Right atrium auricular region (tissue), 2 donors: ENCODE results near the gene SLC34A2. TPM values are rescaled to one million over a fixed set of nuclear protein-coding genes. Genes with fewer than 3 reads are reported as not detected.

Experiments
- DNase-seq: peaks from one replicate; pipeline ENCODE4 v3.0.0-alpha.2; 2019; ENCODE audit warnings: low spot score
- H3K27ac ChIP-seq, 2 donors: fragments of 200-600 bp; sonication (generic); 1 replicate in 1 of 2; 2 replicates in 1 of 2; pipeline ENCODE4 v1.5.1; 2016 to 2019
- H3K27me3 ChIP-seq, 2 donors: fragments of 200-600 bp; sonication (generic); one replicate each; pipeline versions ENCODE4 v1.5.1 to v1.6.0; 2017 to 2019
- H3K36me3 ChIP-seq: fragments of 200-600 bp; sonication (generic); one replicate; pipeline ENCODE4 v1.5.1; 2016
- H3K4me1 ChIP-seq, 2 donors: fragments of 200-600 bp; sonication (generic); one replicate each; pipeline versions ENCODE4 v1.5.1 to v1.6.0; 2017 to 2019
- H3K4me3 ChIP-seq, 2 donors: fragments of 200-600 bp; sonication (generic); 1 replicate in 1 of 2; 2 replicates in 1 of 2; pipeline ENCODE4 v1.5.1; 2017 to 2019; ENCODE audit warnings: mild to moderate bottlenecking in 1 of 2, moderate library complexity in 1 of 2
- H3K9me3 ChIP-seq, 2 donors: fragments of 200-600 bp; sonication (generic); one replicate each; pipeline ENCODE4 v1.5.1; 2019
- CTCF ChIP-seq, 2 donors: fragments of 200-600 bp; sonication (generic); IDR thresholded peaks; one replicate each; pipeline ENCODE4 v1.5.1; 2019; ENCODE audit warnings: antibody characterized with exemption in 2 of 2
- total RNA-seq, 2 donors: library from RNA; depleted of rRNA; stranded (reverse); fragments of >200 nt; gene quantifications; one replicate each; pipeline ENCODE4 v1.1.0, GENCODE V29; 2016

The SLC34A2 gene
- total RNA-seq, 2 donors from 2014 or later: not detected

GRCh38 chr4:25712611-25713010 is 57.0 kb downstream of the SLC34A2 start:
- no peaks in the 10 kb centered on the region for H3K9me3 ChIP-seq
- no peaks in the 10 kb centered on the region for H3K4me1 ChIP-seq
- no peak for DNase-seq
- no peak for TF ChIP-seq CTCF (IDR thresholded peaks at IDR 0.05)
- no peak overlapping the region for H3K4me3 ChIP-seq
- H3K27me3 ChIP-seq: no peaks in the 10 kb centered on the region
- H3K27ac ChIP-seq: no peak overlapping the region
- H3K36me3 ChIP-seq: no peaks in the 10 kb centered on the region

DNA sequence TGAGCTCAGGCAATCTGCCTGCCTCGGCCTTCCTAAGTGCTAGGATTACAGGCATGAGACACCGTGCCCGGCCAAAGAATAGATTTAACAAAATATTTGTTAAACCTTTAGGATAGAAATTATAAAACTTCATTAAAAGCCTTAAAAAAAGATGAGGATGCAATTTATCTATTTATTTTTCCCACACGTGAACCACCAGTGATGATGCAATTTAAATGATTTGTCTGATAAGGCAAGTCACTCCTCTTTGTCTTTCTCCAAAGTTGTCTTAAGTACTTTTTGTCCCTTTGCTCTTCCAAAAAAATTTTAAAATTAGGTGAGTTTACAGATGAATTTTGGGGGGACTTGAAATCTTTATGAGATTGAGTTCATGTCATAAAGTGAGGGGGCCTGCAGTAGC is 58.2 kb downstream of the SLC34A2 start:
- TF ChIP-seq CTCF (IDR thresholded peaks at IDR 0.05): no peak
- no peak overlapping the region for H3K27ac ChIP-seq
- no peaks in the 10 kb centered on the region for H3K36me3 ChIP-seq
- H3K4me3 ChIP-seq: no peak overlapping the region
- no peaks in the 10 kb centered on the region for H3K27me3 ChIP-seq
- no peaks in the 10 kb centered on the region for H3K9me3 ChIP-seq
- no peaks in the 10 kb centered on the region for H3K4me1 ChIP-seq
- no peak for DNase-seq

GRCh38 chr4:25722964-25723363 is 67.3 kb downstream of the SLC34A2 start:
- no peak overlapping the region for H3K4me3 ChIP-seq
- no peaks in the 10 kb centered on the region for H3K9me3 ChIP-seq
- no peaks in the 10 kb centered on the region for H3K27me3 ChIP-seq
- no peak overlapping the region for H3K27ac ChIP-seq
- no peaks in the 10 kb centered on the region for H3K4me1 ChIP-seq
- TF ChIP-seq CTCF (IDR thresholded peaks at IDR 0.05): no peak
- DNase-seq: no peak
- H3K36me3 ChIP-seq: no peaks in the 10 kb centered on the region

DNA sequence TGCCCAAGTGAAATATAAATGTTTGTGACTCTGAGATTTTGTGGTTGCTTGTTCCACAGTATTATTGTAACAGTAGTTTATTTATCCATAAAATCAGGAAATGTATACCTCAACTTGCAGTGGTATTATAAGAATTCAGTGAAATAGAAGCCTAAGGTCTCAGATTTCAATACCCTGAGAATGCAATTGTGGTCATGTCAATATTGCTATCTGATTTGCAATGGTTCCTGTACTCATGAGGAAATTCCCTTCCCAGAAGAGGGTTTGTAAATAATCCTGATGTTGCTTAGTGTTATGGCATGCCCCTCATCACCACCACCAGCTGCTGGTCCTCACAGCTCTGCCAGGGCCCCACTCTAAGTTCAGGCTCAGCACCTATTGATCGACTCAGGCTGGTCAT is 67.8 kb downstream of the SLC34A2 start:
- no peaks in the 10 kb centered on the region for H3K9me3 ChIP-seq
- no peak overlapping the region for H3K27ac ChIP-seq
- DNase-seq: no peak
- no peak overlapping the region for H3K4me3 ChIP-seq
- H3K4me1 ChIP-seq: no peaks in the 10 kb centered on the region
- H3K27me3 ChIP-seq: no peaks in the 10 kb centered on the region
- no peak for TF ChIP-seq CTCF (IDR thresholded peaks at IDR 0.05)
- H3K36me3 ChIP-seq: no peaks in the 10 kb centered on the region

- no peak for DNase-seq
- Histone ChIP-seq H3K9me3 (no peaks in the 10 kb centered on the region), H3K4me3 (no peak overlapping the region), H3K27me3 (no peaks in the 10 kb centered on the region), H3K27ac (no peak overlapping the region), H3K4me1 (no peaks in the 10 kb centered on the region), H3K36me3 (no peaks in the 10 kb centered on the region)
- no peak for TF ChIP-seq CTCF (IDR thresholded peaks at IDR 0.05)
Observed at GRCh38 chr4:25725870-25726269, 70.2 kb downstream of the SLC34A2 start.

DNA sequence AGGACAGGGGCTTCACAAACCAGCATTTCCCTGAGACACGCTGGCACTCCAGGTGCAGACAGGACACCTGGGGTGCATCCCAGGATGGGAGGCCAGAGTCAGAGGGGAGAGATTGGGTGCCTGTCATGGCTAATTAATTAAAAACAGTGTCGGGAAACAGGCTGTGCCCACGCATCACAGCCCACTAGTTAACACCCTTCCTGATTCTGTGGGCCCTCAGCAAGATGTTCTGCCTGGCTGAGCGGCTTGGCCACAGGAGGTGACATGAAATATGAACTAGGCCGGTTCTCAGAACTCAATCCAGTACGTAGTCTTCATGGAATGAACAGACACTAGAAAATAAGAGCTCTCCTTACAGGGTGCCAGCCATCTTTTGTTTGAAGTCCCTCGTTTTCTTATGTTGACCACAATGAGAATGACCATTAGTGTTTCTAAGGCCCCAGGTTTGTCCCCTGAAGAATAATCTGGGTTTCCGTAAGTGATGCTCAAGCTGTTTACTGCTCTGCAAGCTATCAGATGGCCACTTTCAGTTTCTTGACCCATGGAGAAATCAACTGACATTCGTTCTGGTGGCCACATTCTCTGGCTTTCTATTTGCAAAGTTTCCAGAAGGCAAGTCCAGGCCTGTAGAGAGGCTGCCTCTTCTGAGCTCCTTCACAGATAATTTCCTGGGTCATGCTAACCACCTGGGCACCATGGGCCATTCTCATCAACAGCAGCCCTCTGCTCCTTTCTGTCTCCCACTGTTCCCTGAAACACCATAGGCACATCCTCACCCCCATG is 72.3 kb downstream of the SLC34A2 start:
- H3K9me3 ChIP-seq: no peaks in the 10 kb centered on the region
- H3K4me3 ChIP-seq: no peak overlapping the region
- no peaks in the 10 kb centered on the region for H3K4me1 ChIP-seq
- H3K27me3 ChIP-seq: no peaks in the 10 kb centered on the region
- TF ChIP-seq CTCF (IDR thresholded peaks at IDR 0.05): no peak
- DNase-seq: no peak
- H3K27ac ChIP-seq: no peak overlapping the region
- H3K36me3 ChIP-seq: no peaks in the 10 kb centered on the region
